ENCODE results near the gene CCDC68. TPM values are rescaled to one million over a fixed set of nuclear protein-coding genes. Genes with fewer than 3 reads are reported as not detected.

CCDC68 gene
- total and polyA plus RNA-seq, 2 of the 4 experiments (the other 2 are of a cell fraction): 0.46 to 0.54 TPM

GRCh38 chr18:54859667-54860421 lies 99.4 kb downstream of the CCDC68 start:
- no peak overlapping the region for H3K18ac ChIP-seq (ENCODE audit: low read depth, low read length)
- H4K5ac ChIP-seq (ENCODE audit: low read depth, low read length): no peak overlapping the region
- no peak overlapping the region for H2AK5ac ChIP-seq (ENCODE audit: low read depth, low read length)
- 0 out of 2 replicates have a peak, but pooled peaks cover 2% of the 10 kb centered on the region for H3K9me1 ChIP-seq (ENCODE audit: insufficient read depth, low read length)
- H3K27me3 ChIP-seq (ENCODE audit: control insufficient read depth, insufficient read depth, low read length): no peaks in the 10 kb centered on the region
- DNase-seq (no peak), ATAC-seq (ENCODE audit: low read depth) (no peak)
- H4K8ac ChIP-seq (ENCODE audit: low read depth in 2 of 2, low read length in 2 of 2): no peak overlapping the region
- H3K4me2 ChIP-seq (ENCODE audit: low read depth, low read length): no peak overlapping the region
- no TSS peak for BruUV-seq (replicated peaks)
- no peaks in the 10 kb centered on the region for H3K36me3 ChIP-seq (ENCODE audit: control insufficient read depth, insufficient read depth, low read length)
- 86% methylated on average over 2 of the region's 9 CpGs; no CpG with 5 or more reads in 1 of the 2 experiments for WGBS, 2 experiments (ENCODE audit: extremely low coverage in 2 of 2, insufficient read length in 1 of 2)
- ChIA-PET CTCF (interaction anchor here (0.6 kb wide), 1 partner anchor 234 kb away, joined by 5 read pairs; no protein-coding TSS in a partner anchor), POLR2A (ENCODE audit: unreplicated experiment) (interaction anchor here (0.6 kb wide), 1 partner anchor 13 kb away, joined by 8 read pairs; no protein-coding TSS in a partner anchor)
- H3K9ac ChIP-seq (ENCODE audit: low read depth, low read length): no peak overlapping the region
- no peak overlapping the region for H3K56ac ChIP-seq (ENCODE audit: extremely low read depth, insufficient read depth, low read length)
- H4K91ac ChIP-seq (ENCODE audit: insufficient read depth, low read depth, low read length): no peak overlapping the region
- intact Hi-C loops (cut with micrococcal nuclease): no loop called here
- dilution Hi-C loops (cut with HindIII; ENCODE audit: low sequenced_read_pairs, unreplicated experiment): no loop called here
- H3K4me3 ChIP-seq (ENCODE audit: insufficient read depth, low read depth, low read length): no peak overlapping the region
- no peaks in the 10 kb centered on the region for H3K4me1 ChIP-seq (ENCODE audit: control insufficient read depth, insufficient read depth, low read length)
- no peaks in the 10 kb centered on the region for H4K20me1 ChIP-seq (ENCODE audit: insufficient read depth, low read length)
- no peak for TF ChIP-seq RFX5 (IDR thresholded peaks at IDR 0.05; ENCODE audit: low read depth, low read length)
- TF ChIP-seq MXI1 (IDR thresholded peaks at IDR 0.05; ENCODE audit: borderline replicate concordance, low read depth, low read length): no peak
- no peak for TF ChIP-seq POLR2A (IDR thresholded peaks at IDR 0.05; ENCODE audit: low read depth, low read length)
- TF ChIP-seq MAFK (IDR thresholded peaks at IDR 0.05; ENCODE audit: low read depth, low read length): no peak
- no peak for TF ChIP-seq BHLHE40 (IDR thresholded peaks at IDR 0.05; ENCODE audit: low read depth, low read length)
- no peak for TF ChIP-seq SMC3 (IDR thresholded peaks at IDR 0.05; ENCODE audit: low read depth, low read length)
- no peak for TF ChIP-seq CTCF (conservative IDR thresholded peaks at IDR 0.05; ENCODE audit: low read depth, low read length)
- TF ChIP-seq CHD1 (IDR thresholded peaks at IDR 0.05; ENCODE audit: low read depth, low read length): no peak
- no peak for TF ChIP-seq NFE2L2 (IDR thresholded peaks at IDR 0.05; ENCODE audit: low read depth, low read length)
- TF ChIP-seq CEBPB (IDR thresholded peaks at IDR 0.05; ENCODE audit: low read depth, low read length): no peak
- no peaks in the 10 kb centered on the region for H3K9me3 ChIP-seq (ENCODE audit: control insufficient read depth, insufficient read depth, low read length)
- H2BK15ac ChIP-seq (ENCODE audit: low read depth, low read length): no peak overlapping the region
- no peak overlapping the region for H3K27ac ChIP-seq (ENCODE audit: insufficient read depth, low read length)
- H2AK9ac ChIP-seq (replicated peaks; ENCODE audit: low read depth, low read length, poor library complexity): no peak overlapping the region
- no peak overlapping the region for H2AFZ ChIP-seq (replicated peaks; ENCODE audit: low read length, poor library complexity)
- in situ Hi-C loops (cut with MboI; ENCODE audit: low sequenced_read_pairs): no loop called here
- H3K23ac ChIP-seq (ENCODE audit: low read depth, low read length): no peak overlapping the region
- no peak overlapping the region for H3K14ac ChIP-seq (replicated peaks; ENCODE audit: low read depth, low read length)
- H2BK5ac ChIP-seq (ENCODE audit: low read depth, low read length, poor library complexity, severe bottlenecking): no peak overlapping the region
- H2BK20ac ChIP-seq (ENCODE audit: low read depth, low read length): no peak overlapping the region
- H3K4ac ChIP-seq (ENCODE audit: low read depth, low read length): no peak overlapping the region
- no peaks in the 10 kb centered on the region for H3K79me1 ChIP-seq (ENCODE audit: low read depth in 1 of 2, low read length in 2 of 2)
- no peak overlapping the region for H2BK120ac ChIP-seq (ENCODE audit: low read depth, low read length)

All from IMR-90 (cell line).